ENCODE measurements around the gene FLOT2.

Gene FLOT2, protein sequence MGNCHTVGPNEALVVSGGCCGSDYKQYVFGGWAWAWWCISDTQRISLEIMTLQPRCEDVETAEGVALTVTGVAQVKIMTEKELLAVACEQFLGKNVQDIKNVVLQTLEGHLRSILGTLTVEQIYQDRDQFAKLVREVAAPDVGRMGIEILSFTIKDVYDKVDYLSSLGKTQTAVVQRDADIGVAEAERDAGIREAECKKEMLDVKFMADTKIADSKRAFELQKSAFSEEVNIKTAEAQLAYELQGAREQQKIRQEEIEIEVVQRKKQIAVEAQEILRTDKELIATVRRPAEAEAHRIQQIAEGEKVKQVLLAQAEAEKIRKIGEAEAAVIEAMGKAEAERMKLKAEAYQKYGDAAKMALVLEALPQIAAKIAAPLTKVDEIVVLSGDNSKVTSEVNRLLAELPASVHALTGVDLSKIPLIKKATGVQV

DNA sequence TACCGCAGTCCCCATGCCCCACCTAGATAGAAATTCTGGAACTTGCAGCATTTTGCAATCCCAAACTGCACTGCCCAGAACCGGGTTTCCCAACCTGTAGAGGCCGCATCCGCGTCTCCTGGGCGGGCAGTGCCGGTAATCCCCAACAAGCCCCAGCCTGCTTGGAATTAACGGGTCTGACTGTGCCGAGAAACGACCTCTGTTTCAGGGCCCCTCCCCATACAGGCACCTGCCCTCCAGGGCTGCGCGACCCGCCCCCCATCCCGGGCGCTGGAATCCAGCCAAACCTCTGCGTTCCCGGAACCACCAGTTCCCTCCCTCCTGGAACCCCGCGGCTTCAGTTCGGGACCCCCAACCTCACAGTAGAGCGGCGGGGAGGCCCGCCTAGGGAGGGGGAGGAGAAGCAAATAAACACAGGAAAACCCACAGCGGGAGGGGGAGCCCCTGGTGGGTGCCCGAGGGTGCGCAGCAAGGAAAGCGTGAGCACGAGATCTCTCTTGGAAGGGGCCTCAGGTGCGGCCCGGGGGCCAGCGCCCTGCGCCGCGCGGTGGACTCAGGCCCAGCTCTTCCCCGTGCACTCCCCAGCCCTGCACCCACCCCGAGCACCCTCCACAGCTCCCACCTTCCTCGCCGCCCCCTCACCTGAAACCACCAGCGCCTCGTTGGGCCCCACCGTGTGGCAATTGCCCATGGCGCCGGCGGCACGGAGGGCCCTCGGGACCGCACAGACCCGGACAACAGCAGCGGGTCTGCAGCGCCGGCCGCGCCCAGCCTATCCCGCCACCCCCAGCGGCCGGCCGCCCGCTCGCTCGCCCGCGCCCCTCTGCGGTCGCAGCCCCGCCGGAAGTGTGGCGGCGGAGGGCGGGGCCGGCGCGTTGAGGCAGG lies at the start of gene FLOT2:
Gene FLOT2, minus strand, starts transcription at position 850 of the 885 bp plus-strand sequence. Its CDS starts 159 bp downstream, at position 691.
- in situ Hi-C loops (cut with HindIII; ENCODE audit: low sequenced_read_pairs): no loop called here

DNA sequence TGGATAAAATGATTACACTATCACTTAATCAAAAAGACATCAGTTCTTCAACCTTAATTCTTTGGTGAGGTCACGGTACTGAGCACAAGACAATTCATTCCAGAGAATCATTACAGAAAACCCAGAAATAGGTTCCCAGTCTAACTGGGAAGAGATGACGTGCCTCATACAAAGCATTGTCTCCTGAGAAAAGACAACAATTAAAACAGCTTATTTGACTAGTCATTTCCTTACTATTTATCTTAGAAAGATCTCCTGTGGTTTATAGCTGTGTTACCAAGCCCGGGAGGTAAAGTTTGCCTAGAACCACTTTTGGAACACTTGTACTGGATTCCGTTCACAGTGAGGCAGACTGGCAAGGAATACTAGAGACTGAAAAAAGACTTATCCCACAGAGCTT lies 48.7 kb upstream of the FLOT2 start:
- in situ Hi-C loops (cut with HindIII; ENCODE audit: low sequenced_read_pairs): no loop called here

DNA sequence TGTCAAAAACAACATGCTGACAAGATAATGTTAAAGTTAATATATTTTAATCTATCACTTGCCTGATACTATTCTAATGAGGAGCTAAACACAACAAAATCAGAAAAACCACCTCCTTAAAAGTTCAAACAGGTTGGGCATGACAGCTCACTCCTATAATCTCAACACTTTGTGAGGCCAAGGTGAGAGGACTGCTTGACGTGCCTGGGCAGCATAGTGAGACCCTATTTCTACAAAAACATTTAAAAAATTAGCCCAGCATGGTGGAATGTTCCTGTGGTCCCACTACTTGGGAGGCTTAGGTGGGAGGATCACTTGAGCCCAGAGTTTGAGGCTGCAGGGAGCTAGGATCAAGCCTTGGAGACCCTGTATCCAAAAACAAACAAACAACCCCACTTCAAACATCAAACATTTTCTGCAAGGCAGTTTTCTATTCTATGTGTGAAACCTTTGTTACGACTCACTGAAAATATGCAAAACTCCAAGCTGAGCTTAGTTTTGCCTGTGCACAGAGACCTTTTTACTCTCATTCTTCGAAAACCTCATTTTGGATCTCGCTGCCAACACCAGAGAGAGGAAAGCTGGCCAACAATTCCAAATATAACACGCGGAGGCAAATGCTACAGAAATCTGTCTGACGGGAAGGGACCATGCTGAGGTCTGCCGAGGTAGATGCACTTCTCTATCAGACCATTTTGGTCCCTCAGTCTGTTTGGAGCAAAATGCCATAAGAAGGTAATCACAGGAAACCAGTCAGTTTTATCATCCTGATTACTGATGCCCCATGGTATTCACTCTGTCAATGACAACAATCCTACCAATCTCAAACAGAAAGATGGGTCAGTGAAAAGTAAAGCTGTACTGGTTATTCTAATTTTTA lies 47.6 kb upstream of the FLOT2 start:
- in situ Hi-C loops (cut with HindIII; ENCODE audit: low sequenced_read_pairs): no loop called here

GRCh38 chr17:28944343-28944742 lies 46.8 kb upstream of the FLOT2 start:
- in situ Hi-C loops (cut with HindIII; ENCODE audit: low sequenced_read_pairs): no loop called here

- in situ Hi-C loops (cut with HindIII; ENCODE audit: low sequenced_read_pairs): no loop called here
Measured at GRCh38 chr17:28942925-28943324, 45.4 kb upstream of the FLOT2 start.

- in situ Hi-C loops (cut with HindIII; ENCODE audit: low sequenced_read_pairs): no loop called here
Measured at GRCh38 chr17:28941251-28941650, 43.7 kb upstream of the FLOT2 start.

- in situ Hi-C loops (cut with HindIII; ENCODE audit: low sequenced_read_pairs): no loop called here
Measured at GRCh38 chr17:28940675-28941074, 43.1 kb upstream of the FLOT2 start.

DNA sequence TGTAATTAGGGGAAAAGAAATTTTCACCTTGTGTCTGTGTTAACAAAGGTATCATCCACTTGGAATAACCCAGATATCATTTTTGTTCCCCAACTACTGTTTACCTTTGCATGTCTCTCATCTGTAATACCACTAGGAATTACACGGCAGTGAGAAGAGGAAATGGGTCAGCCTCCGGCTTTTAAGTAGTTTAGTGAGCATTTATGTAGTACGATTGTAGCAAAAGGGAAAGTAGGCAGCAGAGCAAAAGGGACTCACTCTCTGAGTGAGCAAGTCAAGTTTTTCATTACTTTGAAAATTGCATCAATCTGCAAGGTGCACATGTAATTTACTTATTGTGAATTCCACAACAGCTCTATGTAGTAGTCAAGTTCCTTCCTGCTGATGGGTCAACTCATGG lies 42.6 kb upstream of the FLOT2 start:
- in situ Hi-C loops (cut with HindIII; ENCODE audit: low sequenced_read_pairs): no loop called here

DNA sequence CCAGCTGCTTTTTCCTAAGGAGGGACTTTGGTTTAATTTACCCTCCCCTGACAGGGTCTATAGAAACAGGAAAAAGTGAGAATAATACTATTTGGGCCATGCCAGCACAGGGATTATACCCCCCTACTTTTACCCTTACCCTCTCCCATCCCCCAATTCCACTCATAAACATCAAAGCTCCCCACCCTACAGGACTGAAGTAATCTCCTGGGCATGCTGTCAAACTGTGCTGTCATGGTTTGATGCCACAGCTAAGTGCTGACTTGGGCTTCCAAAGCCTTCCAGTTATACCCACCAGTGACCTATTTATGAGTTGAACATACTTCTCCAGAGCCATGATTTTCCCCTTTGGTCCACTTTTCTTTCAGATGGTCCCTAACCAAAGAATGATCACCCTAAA lies 41.0 kb upstream of the FLOT2 start:
- in situ Hi-C loops (cut with HindIII; ENCODE audit: low sequenced_read_pairs): loop anchor here (10.0 kb wide), 1 partner anchor 214 kb away; the partner anchor contains the start of genes NEK8 and TLCD1

- in situ Hi-C loops (cut with HindIII; ENCODE audit: low sequenced_read_pairs): loop anchor here (10.0 kb wide), 1 partner anchor 212 kb away; the partner anchor contains the start of genes NEK8 and TLCD1
Measured at GRCh38 chr17:28937044-28937729, 39.7 kb upstream of the FLOT2 start.

DNA sequence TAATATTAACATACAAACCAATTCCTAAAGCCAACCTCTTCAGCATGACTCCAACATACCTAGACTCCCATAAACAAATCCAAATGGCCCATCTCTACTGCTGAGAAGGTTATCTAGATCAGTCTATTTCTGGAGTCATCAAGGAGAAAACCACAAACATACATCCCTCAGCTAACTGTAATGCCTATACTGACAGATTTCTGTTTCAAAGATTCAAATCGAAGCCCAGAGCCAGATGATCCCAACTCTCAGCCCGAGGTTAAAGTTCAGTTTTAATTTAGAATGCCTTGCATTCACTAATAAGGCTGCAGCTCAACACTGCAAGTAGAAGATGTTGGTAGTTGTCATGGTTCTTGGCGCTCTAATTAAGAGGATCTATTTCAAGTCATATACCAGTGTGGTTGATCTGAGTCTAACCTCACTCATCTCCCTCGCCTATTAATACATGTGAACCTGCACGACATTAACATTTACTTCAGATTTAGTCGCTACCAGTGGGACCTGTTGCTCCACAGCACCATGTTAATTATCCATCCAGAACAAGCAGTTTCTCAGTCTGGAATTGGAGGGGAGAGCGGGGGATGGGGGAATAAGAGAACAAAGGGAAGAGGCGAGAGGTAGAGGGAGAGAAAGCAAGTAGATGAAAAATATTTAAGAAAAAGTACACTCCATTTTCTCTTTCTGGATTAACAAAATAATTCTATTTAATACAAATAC lies 38.4 kb upstream of the FLOT2 start:
- in situ Hi-C loops (cut with HindIII; ENCODE audit: low sequenced_read_pairs): loop anchor here (10.0 kb wide), 1 partner anchor 211 kb away; the partner anchor contains the start of genes NEK8 and TLCD1

DNA sequence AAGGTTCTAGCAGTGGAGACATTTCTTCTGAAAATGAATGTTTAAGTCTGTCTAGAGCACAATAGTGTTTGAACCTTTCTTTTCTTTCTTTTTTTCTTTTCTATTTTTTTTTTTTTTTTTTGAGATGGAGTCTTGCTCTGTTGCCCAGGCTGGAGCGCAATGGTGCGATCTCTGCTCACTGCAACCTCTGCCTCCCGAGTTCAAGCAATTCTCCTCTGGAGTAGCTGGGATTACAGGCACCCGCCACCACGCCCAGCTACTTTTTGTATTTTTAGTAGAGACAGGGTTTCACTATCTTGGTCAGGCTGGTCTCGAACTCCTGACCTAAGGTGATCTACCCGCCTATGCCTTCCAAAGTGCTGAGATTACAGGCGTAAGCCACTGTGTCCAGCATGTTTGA lies 37.0 kb upstream of the FLOT2 start:
- in situ Hi-C loops (cut with HindIII; ENCODE audit: low sequenced_read_pairs): loop anchor here (10.0 kb wide), 1 partner anchor 210 kb away; the partner anchor contains the start of genes NEK8 and TLCD1

DNA sequence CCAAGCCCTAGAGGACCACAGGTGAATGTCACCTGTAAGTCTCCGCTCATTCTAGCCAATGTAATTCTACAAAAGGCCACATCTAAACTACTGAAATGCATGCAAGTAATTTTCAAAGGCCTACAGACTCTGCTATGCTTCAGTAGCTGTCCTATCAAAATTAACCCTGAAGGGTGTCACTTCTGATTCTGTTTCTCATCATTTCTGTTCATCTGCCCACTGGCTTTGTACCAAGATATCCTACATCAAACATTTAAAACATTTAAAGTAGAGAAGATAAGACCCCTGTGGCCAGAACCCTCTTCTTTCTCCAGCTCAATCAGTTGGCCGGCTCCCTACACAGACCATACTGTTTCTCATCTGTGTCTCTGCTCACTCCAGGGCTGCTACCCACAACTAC lies 32.3 kb upstream of the FLOT2 start:
- in situ Hi-C loops (cut with HindIII; ENCODE audit: low sequenced_read_pairs): loop anchor here (10.0 kb wide), 1 partner anchor 205 kb away; the partner anchor contains the start of genes NEK8 and TLCD1

- in situ Hi-C loops (cut with HindIII; ENCODE audit: low sequenced_read_pairs): no loop called here
Measured at GRCh38 chr17:28928061-28928460, 30.5 kb upstream of the FLOT2 start.

- in situ Hi-C loops (cut with HindIII; ENCODE audit: low sequenced_read_pairs): no loop called here
Measured at GRCh38 chr17:28926786-28927185, 29.3 kb upstream of the FLOT2 start.

DNA sequence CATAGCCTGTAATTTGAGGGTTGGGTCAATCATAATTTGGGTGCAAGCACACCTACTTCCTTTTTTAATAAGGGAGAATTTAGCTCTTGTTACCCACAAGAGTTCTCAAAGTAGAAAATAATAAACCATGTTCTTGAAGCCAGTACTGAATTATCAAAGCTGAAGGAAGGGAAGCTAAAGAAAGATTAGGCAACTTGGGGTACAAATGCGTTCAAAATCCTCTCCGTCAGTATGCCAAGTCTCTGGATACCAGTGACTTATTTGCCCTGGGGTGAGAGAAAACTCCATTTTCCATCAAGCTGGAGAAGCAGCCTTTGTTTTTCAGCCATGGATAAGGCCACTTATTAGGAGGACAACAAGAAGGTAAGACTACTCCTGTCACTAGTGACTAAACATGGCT lies 28.8 kb upstream of the FLOT2 start:
- in situ Hi-C loops (cut with HindIII; ENCODE audit: low sequenced_read_pairs): no loop called here

DNA sequence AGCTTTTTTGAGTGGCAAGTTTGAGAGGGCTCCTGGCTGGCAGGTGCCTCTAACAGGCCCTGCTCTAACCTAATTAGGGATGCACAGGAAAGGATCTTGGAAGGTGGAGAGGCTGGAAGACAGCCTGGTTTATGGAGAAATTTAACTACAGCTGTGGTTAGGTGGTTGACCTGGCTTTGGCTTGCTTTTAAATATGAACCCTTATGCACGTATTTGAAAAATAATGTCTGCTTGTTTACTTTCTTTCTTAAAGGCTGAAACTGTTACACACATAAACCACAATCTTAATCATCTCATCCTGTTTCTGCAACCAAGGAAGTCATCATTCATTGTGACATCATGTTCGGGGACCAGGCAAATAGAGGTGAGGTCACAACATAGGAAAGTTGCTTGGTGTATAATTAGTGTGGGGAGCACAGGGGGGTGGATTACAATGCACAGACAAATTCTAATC lies 28.4 kb upstream of the FLOT2 start:
- in situ Hi-C loops (cut with HindIII; ENCODE audit: low sequenced_read_pairs): no loop called here

DNA sequence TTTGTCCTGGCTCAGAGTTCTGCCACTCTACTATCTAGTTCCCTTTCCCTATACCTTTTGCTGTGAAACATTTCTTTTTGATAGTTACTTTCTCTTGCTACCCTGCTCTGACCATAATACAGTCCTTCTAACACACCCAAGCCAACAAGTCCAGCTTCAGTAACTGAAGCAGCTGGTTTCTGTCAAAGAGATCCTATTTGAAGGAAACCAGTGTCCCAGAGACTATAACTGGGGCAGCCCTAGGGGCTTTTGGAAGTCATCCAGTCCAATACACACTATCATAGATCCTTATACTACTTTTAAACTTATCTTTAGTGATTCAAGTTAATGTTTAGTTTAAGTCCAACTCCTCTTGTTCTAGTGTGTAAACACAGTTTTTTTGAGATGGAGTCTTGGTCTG lies 22.7 kb upstream of the FLOT2 start:
- in situ Hi-C loops (cut with HindIII; ENCODE audit: low sequenced_read_pairs): no loop called here

GRCh38 chr17:28918295-28918694 lies 20.8 kb upstream of the FLOT2 start:
- in situ Hi-C loops (cut with HindIII; ENCODE audit: low sequenced_read_pairs): no loop called here

Data from DLD1 (cell line).